ENCODE results near the gene URM1. TPM values are rescaled to one million over a fixed set of nuclear protein-coding genes. Genes with fewer than 3 reads are reported as not detected.
A peak's percentile ranks its signal among the peaks of the same experiment; 100 is the strongest.

Gene URM1
- total RNA-seq, 1 experiment from 2014 or later, result 45.4 TPM

DNA sequence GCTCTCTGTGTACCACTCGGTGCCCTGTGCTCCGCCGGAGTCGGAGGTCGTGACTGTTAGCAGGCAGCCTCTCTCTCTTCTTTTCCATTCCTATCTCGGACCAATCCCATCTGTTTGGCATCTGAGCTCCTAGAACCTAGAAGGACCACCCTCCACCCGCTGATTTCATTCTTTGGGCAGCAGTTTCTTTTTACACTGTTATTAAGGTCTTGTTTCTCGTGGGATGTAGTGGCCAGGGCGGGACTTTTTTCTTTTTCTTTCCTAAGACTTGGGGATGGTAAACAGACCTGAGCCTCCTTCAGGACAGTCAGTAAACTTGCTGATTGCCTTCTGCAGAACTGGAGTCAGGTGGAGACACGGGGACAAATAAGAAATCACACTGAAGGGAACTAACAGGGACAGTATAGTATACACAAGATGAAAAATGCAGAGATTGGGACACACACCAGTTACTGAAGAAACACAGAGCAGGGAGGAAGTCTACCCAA, 500 bp downstream of the URM1 start:
- no peaks in the 10 kb centered on the region for H3K27me3 ChIP-seq (ENCODE audit: control insufficient read depth, insufficient read depth, low read length)
- BruUV-seq (replicated peaks), result TSS peak; percentile 93
- intact Hi-C loops (cut with micrococcal nuclease; ENCODE audit: unreplicated experiment) (no loop called here), in situ Hi-C loops (cut with HindIII; ENCODE audit: low pct_unique_long_range_greater_than_20kb, low sequenced_read_pairs) (no loop called here)
- CTCF ChIA-PET, result interaction anchor here (0.9 to 1.4 kb wide), 2 partner anchors 9 to 40 kb away, joined by 5 to 10 read pairs; no protein-coding TSS in a partner anchor
- peaks cover 4% of the 10 kb centered on the region for H3K4me1 ChIP-seq (ENCODE audit: control insufficient read depth, insufficient read depth, low read length)
- POLR2A ChIA-PET, result interaction anchor here (0.6 kb wide), 1 partner anchor 54 kb away, joined by 9 read pairs; no protein-coding TSS in a partner anchor
- no peak for DNase-seq (ENCODE audit: low read depth, low spot score)
- H3K36me3 ChIP-seq (ENCODE audit: control insufficient read depth, insufficient read depth, low read length), result peaks cover 5% of the 10 kb centered on the region; the same call in 1 of the 2 replicates
- ATAC-seq, result no peak
- TF ChIP-seq, protein P1, sequence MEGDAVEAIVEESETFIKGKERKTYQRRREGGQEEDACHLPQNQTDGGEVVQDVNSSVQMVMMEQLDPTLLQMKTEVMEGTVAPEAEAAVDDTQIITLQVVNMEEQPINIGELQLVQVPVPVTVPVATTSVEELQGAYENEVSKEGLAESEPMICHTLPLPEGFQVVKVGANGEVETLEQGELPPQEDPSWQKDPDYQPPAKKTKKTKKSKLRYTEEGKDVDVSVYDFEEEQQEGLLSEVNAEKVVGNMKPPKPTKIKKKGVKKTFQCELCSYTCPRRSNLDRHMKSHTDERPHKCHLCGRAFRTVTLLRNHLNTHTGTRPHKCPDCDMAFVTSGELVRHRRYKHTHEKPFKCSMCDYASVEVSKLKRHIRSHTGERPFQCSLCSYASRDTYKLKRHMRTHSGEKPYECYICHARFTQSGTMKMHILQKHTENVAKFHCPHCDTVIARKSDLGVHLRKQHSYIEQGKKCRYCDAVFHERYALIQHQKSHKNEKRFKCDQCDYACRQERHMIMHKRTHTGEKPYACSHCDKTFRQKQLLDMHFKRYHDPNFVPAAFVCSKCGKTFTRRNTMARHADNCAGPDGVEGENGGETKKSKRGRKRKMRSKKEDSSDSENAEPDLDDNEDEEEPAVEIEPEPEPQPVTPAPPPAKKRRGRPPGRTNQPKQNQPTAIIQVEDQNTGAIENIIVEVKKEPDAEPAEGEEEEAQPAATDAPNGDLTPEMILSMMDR (IDR thresholded peaks at IDR 0.05), result no peak
- no peak for TF ChIP-seq POLR2AphosphoS5 (IDR thresholded peaks at IDR 0.05; ENCODE audit: low read depth, low read length)
- TF ChIP-seq, protein P2, sequence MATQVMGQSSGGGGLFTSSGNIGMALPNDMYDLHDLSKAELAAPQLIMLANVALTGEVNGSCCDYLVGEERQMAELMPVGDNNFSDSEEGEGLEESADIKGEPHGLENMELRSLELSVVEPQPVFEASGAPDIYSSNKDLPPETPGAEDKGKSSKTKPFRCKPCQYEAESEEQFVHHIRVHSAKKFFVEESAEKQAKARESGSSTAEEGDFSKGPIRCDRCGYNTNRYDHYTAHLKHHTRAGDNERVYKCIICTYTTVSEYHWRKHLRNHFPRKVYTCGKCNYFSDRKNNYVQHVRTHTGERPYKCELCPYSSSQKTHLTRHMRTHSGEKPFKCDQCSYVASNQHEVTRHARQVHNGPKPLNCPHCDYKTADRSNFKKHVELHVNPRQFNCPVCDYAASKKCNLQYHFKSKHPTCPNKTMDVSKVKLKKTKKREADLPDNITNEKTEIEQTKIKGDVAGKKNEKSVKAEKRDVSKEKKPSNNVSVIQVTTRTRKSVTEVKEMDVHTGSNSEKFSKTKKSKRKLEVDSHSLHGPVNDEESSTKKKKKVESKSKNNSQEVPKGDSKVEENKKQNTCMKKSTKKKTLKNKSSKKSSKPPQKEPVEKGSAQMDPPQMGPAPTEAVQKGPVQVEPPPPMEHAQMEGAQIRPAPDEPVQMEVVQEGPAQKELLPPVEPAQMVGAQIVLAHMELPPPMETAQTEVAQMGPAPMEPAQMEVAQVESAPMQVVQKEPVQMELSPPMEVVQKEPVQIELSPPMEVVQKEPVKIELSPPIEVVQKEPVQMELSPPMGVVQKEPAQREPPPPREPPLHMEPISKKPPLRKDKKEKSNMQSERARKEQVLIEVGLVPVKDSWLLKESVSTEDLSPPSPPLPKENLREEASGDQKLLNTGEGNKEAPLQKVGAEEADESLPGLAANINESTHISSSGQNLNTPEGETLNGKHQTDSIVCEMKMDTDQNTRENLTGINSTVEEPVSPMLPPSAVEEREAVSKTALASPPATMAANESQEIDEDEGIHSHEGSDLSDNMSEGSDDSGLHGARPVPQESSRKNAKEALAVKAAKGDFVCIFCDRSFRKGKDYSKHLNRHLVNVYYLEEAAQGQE (IDR thresholded peaks at IDR 0.05; ENCODE audit: insufficient read depth in 1 of 2, low read depth in 2 of 2, low read length in 1 of 2), result no peak
- TF ChIP-seq SIN3A (IDR thresholded peaks at IDR 0.05; ENCODE audit: borderline replicate concordance, insufficient read depth, low read depth, low read length), result no peak
- TF ChIP-seq TCF7L2 (IDR thresholded peaks at IDR 0.05; ENCODE audit: low read depth, low read length), result no peak
- H3K4me3 ChIP-seq (ENCODE audit: low read depth in 2 of 2, low read length in 2 of 2), result peak overlapping the region; percentile 96 to 97
- H3K9me3 ChIP-seq (ENCODE audit: control insufficient read depth, insufficient read depth, low read depth, low read length), result no peaks in the 10 kb centered on the region
- peak overlapping the region; percentile 93 for H3K27ac ChIP-seq (ENCODE audit: low read length)

DNA sequence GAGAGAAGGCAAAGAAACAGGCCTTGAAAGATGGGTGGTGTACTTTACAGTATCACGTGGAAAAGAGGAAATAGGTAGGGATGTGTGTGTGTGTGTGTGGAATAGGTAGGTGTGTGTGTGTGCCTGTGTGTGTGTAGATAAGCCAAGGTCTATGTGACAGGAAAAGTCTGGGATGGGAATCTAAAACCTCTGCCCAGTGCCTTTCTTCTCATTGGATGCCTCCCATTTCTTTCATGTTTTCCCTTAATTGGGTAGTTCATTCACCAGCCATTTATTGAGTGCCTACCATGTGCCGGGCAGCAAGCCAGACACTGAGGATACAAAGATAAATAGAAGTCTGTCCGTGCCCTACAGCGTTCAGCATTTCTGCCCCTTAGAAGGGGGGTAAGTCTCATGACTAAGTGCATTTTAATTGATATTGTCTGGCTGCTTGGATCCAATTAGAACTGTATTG, 1.0 kb downstream of the URM1 start:
- ATAC-seq, result no peak
- H3K4me1 ChIP-seq (ENCODE audit: control insufficient read depth, insufficient read depth, low read length), result peaks cover 4% of the 10 kb centered on the region
- peak overlapping the region; percentile 96 to 97 for H3K4me3 ChIP-seq (ENCODE audit: low read depth in 2 of 2, low read length in 2 of 2)
- no TSS peak for BruUV-seq (replicated peaks)
- TF ChIP-seq SIN3A (IDR thresholded peaks at IDR 0.05; ENCODE audit: borderline replicate concordance, insufficient read depth, low read depth, low read length) (no peak), TCF7L2 (IDR thresholded peaks at IDR 0.05; ENCODE audit: low read depth, low read length) (no peak), POLR2AphosphoS5 (IDR thresholded peaks at IDR 0.05; ENCODE audit: low read depth, low read length) (no peak)
- TF ChIP-seq, protein P2 (IDR thresholded peaks at IDR 0.05; ENCODE audit: insufficient read depth in 1 of 2, low read depth in 2 of 2, low read length in 1 of 2), result no peak
- TF ChIP-seq, protein P1 (IDR thresholded peaks at IDR 0.05), result no peak
- no peaks in the 10 kb centered on the region for H3K9me3 ChIP-seq (ENCODE audit: control insufficient read depth, insufficient read depth, low read depth, low read length)
- H3K36me3 ChIP-seq (ENCODE audit: control insufficient read depth, insufficient read depth, low read length), result peaks cover 5% of the 10 kb centered on the region; the same call in 1 of the 2 replicates
- ChIA-PET POLR2A (no interaction called here), CTCF (interaction anchor here (1.4 kb wide), 1 partner anchor 10 kb away, joined by 10 read pairs; no protein-coding TSS in a partner anchor)
- H3K27ac ChIP-seq (ENCODE audit: low read length), result peak overlapping the region; percentile 93; the same call in 1 of the 2 replicates
- H3K27me3 ChIP-seq (ENCODE audit: control insufficient read depth, insufficient read depth, low read length), result no peaks in the 10 kb centered on the region
- intact Hi-C loops (cut with micrococcal nuclease; ENCODE audit: unreplicated experiment), result no loop called here
- DNase-seq (ENCODE audit: low read depth, low spot score), result no peak
- in situ Hi-C loops (cut with HindIII; ENCODE audit: low pct_unique_long_range_greater_than_20kb, low sequenced_read_pairs), result no loop called here

All from Panc1 (cell line).